Measurements from ENCODE around the gene SNRPA1. TPM values are rescaled to one million over a fixed set of nuclear protein-coding genes. Genes with fewer than 3 reads are reported as not detected.

SNRPA1 gene
- total and polyA plus RNA-seq, 12 donors, result 23.8 to 51.4 (median 29.9) TPM

DNA sequence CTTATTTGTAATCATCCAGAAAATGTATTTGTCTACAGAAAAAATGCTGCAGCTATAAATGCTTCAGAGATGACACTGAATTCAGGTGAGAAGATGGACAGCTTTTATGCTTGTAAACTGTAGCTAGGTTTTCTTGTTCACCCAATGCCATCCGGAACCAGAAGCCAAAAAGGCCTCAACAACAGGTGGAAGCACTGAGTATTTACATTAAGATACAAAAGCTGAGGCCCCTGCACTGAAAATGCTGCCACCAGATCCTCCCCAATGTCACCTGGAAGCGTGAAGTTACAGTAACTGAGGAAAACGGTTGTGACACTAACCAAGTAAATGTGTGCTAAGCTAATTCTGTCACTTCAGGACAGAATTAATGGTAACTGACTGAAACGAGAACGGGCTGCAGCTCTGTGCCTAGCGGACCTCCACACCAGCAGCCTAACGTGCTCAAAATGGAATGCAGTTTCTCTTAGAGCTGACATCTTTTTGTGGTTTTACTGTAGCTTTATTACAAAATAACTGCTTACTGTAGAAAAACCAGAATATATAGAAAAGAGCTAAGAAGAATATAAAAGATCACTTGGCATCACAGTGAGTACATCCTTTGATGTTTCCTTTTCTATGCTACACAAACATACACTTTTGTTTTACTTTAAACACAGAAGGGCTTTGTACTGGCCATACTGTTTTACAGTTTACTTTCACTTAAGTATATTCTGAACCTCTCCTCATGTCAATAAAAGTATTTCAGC lies 50.8 kb downstream of the SNRPA1 start:
- Histone ChIP-seq H3K27ac (peak overlapping the region in 3 of 10 donors; percentile 35 to 80 (median 59)), H3K9me3 (no peaks in the 10 kb centered on the region), H3K4me1 (peaks cover 19 to 100% (median 92%) of the 10 kb centered on the region in 9 donors), H3K27me3 (no peaks in the 10 kb centered on the region), H3K36me3 (peaks cover 0 to 36% (median 0%) of the 10 kb centered on the region in 9 donors), H3K4me3 (no peak overlapping the region)
- WGBS, 2 donors, result 61 to 62% methylated on average over 7 of the region's 7 CpGs
- ATAC-seq, result no peak
- no peak for DNase-seq
- TF ChIP-seq, protein P1, sequence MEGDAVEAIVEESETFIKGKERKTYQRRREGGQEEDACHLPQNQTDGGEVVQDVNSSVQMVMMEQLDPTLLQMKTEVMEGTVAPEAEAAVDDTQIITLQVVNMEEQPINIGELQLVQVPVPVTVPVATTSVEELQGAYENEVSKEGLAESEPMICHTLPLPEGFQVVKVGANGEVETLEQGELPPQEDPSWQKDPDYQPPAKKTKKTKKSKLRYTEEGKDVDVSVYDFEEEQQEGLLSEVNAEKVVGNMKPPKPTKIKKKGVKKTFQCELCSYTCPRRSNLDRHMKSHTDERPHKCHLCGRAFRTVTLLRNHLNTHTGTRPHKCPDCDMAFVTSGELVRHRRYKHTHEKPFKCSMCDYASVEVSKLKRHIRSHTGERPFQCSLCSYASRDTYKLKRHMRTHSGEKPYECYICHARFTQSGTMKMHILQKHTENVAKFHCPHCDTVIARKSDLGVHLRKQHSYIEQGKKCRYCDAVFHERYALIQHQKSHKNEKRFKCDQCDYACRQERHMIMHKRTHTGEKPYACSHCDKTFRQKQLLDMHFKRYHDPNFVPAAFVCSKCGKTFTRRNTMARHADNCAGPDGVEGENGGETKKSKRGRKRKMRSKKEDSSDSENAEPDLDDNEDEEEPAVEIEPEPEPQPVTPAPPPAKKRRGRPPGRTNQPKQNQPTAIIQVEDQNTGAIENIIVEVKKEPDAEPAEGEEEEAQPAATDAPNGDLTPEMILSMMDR (IDR thresholded peaks at IDR 0.05), result no peak
- intact Hi-C loops (cut with DNase I), result loop anchor here in 6 of 10 donors (5.0 to 10.0 kb wide), 6 partner anchors 37 to 152 kb away; no protein-coding TSS in a partner anchor

DNA sequence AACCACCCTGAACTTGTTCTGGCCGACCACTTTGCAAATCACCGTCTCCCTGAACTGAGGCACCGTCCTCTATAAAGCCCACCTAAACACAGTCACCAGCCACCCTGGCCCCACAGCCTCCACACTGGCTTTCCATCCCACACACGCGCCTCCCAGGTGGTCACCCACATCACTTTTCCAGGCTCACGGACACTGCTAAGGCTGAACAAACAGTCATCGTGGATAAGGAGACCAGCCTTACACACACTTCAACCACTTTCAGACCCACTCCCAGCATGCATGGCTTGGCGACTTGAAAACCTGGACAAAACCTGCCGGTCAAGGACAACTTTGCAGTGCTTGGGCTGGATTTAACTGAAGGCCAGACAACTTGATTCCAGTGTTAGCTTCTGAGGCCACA lies 51.6 kb downstream of the SNRPA1 start:
- Histone ChIP-seq H3K27me3 (no peaks in the 10 kb centered on the region), H3K4me3 (no peak overlapping the region), H3K36me3 (peaks cover 0 to 29% (median 0%) of the 10 kb centered on the region in 9 donors), H3K27ac (peak overlapping the region in 7 of 10 donors; percentile 35 to 80 (median 48)), H3K9me3 (no peaks in the 10 kb centered on the region), H3K4me1 (peaks cover 18 to 100% (median 85%) of the 10 kb centered on the region in 9 donors)
- 84 to 88% methylated on average over 9 of the region's 9 CpGs for WGBS, 2 donors
- intact Hi-C loops (cut with DNase I), result loop anchor here in 6 of 10 donors (2.0 to 10.0 kb wide), 7 partner anchors 36 to 151 kb away; no protein-coding TSS in a partner anchor
- ATAC-seq, result peak in 1 of 8 donors; percentile 40
- DNase-seq, result no peak
- TF ChIP-seq, protein P1 (IDR thresholded peaks at IDR 0.05), result no peak

DNA sequence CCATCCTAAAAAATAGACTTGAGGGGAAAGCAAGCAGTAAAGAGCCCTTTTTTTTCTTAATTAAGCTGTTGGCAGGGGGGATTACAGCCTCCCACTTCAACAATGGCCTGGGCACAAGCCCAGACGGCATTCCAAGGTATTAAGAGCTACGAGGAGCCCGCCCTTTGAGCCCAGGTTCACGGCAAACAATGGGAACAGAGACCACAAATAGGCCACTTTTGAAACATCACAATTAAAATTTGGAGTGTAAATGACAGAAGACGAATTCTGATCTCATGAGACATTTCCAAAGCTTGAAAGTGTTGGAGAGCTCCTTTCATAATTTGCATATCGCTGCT lies 52.1 kb downstream of the SNRPA1 start:
- no peaks in the 10 kb centered on the region for H3K9me3 ChIP-seq
- 44 to 45% methylated on average over 6 of the region's 6 CpGs for WGBS, 2 donors
- H3K27me3 ChIP-seq, result no peaks in the 10 kb centered on the region
- TF ChIP-seq, protein P1 (IDR thresholded peaks at IDR 0.05), result no peak
- peak overlapping the region in 1 of 10 donors; percentile 7 for H3K4me3 ChIP-seq
- H3K36me3 ChIP-seq, result peaks cover 0 to 24% (median 0%) of the 10 kb centered on the region in 9 donors
- peaks cover 15 to 100% (median 80%) of the 10 kb centered on the region in 9 donors for H3K4me1 ChIP-seq
- ATAC-seq (peak in 6 of 8 donors; percentile 17 to 52 (median 36)), DNase-seq (peak in 1 of 2 donors; percentile 50)
- intact Hi-C loops (cut with DNase I), result loop anchor here in 6 of 10 donors (2.0 to 10.0 kb wide), 7 partner anchors 36 to 151 kb away; no protein-coding TSS in a partner anchor
- peak overlapping the region in 8 of 10 donors; percentile 4 to 80 (median 46) for H3K27ac ChIP-seq

DNA sequence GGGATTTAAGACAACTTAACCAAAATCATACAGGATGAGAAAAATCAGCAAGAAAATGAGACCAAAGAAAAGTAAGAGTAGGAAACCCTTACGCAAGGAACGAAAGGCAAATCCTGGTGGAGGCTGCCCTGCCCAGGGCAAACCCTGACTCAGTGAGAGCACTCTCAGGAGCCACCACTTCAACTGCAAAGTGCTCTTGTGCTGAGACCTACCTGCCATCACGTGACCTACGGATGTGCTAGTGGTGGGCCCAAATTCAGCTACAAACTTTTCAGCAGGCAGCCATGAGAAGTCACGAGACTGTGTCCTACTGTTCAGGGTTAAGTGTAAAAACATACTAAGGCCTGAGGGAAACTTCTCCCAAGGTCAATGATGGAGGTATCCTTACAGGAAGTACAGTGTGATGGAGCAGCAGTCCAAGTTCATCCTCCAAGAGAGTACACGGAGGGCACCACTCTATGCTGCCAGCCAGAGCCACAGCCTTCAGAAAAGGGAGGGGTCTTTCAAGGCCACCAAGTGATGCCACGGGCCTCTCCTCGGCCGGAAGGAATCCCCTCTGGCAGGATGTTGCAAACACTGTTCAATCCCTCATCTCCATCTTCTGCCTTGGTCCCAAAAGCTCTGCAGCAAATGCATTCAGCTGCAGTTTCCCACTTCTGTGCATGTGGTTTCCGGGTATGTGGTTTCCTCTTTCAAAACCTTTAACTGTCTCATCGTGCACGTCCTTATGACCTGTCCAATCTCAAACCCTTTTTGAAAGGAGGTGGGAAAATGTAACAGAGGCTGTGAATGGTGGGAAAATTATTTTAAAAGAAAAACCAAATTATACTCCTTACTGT lies 52.7 kb downstream of the SNRPA1 start:
- Histone ChIP-seq H3K36me3 (peaks cover 0 to 18% (median 0%) of the 10 kb centered on the region in 9 donors), H3K4me3 (peak overlapping the region in 2 of 10 donors; percentile 7 to 30), H3K27me3 (no peaks in the 10 kb centered on the region), H3K27ac (peak overlapping the region in 8 of 10 donors; percentile 4 to 80 (median 46)), H3K4me1 (peaks cover 10 to 100% (median 75%) of the 10 kb centered on the region in 9 donors), H3K9me3 (no peaks in the 10 kb centered on the region)
- TF ChIP-seq, protein P1 (IDR thresholded peaks at IDR 0.05), result no peak
- 44 to 48% methylated on average over 12 of the region's 12 CpGs for WGBS, 2 donors
- intact Hi-C loops (cut with DNase I), result loop anchor here in 6 of 10 donors (2.0 to 10.0 kb wide), 7 partner anchors 35 to 150 kb away; no protein-coding TSS in a partner anchor
- DNase-seq (peak in 1 of 2 donors; percentile 34), ATAC-seq (peak in 7 of 8 donors; percentile 37 to 70 (median 45))
